Esophagus squamous epithelium (tissue), 5 donors: ENCODE measurements around the gene FBXO38. TPM values are rescaled to one million over a fixed set of nuclear protein-coding genes. Genes with fewer than 3 reads are reported as not detected.
"Not testable (repeated sequence)": the region's sequence is repeated elsewhere in the genome, so short reads cannot be mapped to it uniquely, and the experiment has no call there.

Experiments used
- DNase-seq: peaks from one replicate; lab custom pipeline; 2025; lab: John Stamatoyannopoulos, UW
- H3K27ac ChIP-seq, 4 donors: fragments of 200-600 bp; sonication (generic); one replicate each; pipeline ENCODE4 v1.5.1; 2016 to 2019; ENCODE audit warnings: mild to moderate bottlenecking in 1 of 4
- H3K27me3 ChIP-seq, 4 donors: fragments of 200-600 bp; sonication (generic); 1 replicate in 3 of 4; 2 replicates in 1 of 4; pipeline versions ENCODE4 v1.5.1 to v1.6.0; 2017 to 2021; ENCODE audit warnings: antibody characterized with exemption in 1 of 4
- H3K36me3 ChIP-seq, 3 donors: fragments of 200-600 bp; sonication (generic); one replicate each; pipeline ENCODE4 v1.5.1; 2016 to 2019
- H3K4me1 ChIP-seq, 3 donors: fragments of 200-600 bp; sonication (generic); one replicate each; pipeline ENCODE4 v1.5.1; 2017 to 2019
- H3K4me3 ChIP-seq, 4 donors: fragments of 200-600 bp; sonication (generic); 1 replicate in 3 of 4; 2 replicates in 1 of 4; pipeline ENCODE4 v1.5.1; 2016 to 2019; ENCODE audit warnings: mild to moderate bottlenecking in 2 of 4, moderate library complexity in 1 of 4
- H3K9me3 ChIP-seq, 3 donors: fragments of 200-600 bp; sonication (generic); one replicate each; pipeline ENCODE4 v1.5.1; 2016 to 2019
- CTCF ChIP-seq, 6 experiments: fragments of 450-650 bp in 4 of 6; fragments of 200-600 bp in 2 of 6; sonication (generic) in 2 of 6; IDR thresholded peaks; one replicate each; pipeline ENCODE4 v1.5.1; 2016 to 2019; ENCODE audit warnings: antibody characterized with exemption in 6 of 6, mild to moderate bottlenecking in 4 of 6, moderate library complexity in 4 of 6
- POLR2A ChIP-seq, 4 donors: fragments of 450-650 bp; IDR thresholded peaks; one replicate each; pipeline ENCODE4 v1.6.1; 2017; ENCODE audit warnings: antibody characterized with exemption in 4 of 4, mild to moderate bottlenecking in 4 of 4, moderate library complexity in 3 of 4
- WGBS, 2 donors: methylation state at CpG; one replicate each; pipeline ENCODE4 v1.1.5; 2018; 5-methylcytosine and 5-hydroxymethylcytosine counted together
- intact Hi-C: fragments of 100-400 bp; cut with DNase I; formaldehyde crosslinking; loops from one replicate; pipeline ENCODE4 v1.15.0; 2022
- total RNA-seq, 4 donors: library from RNA; depleted of rRNA; stranded (reverse); fragments of >200 nt; gene quantifications; one replicate each; pipeline ENCODE4 v1.1.0, GENCODE V29; 2016
- donor health status: DM: yes; HTN: yes; CAD: no.

FBXO38 gene
- total RNA-seq, 4 donors from 2014 or later, result 15.0 to 42.0 (median 32.1) TPM

- no peak overlapping the region for H3K4me3 ChIP-seq
- intact Hi-C loops, result no loop called here
- no peaks in the 10 kb centered on the region for H3K27me3 ChIP-seq
- DNase-seq, result no peak
- peak overlapping the region in 2 of 4 donors; percentile 14 to 42 for H3K27ac ChIP-seq
- H3K9me3 ChIP-seq, result no peaks in the 10 kb centered on the region
- TF ChIP-seq CTCF (IDR thresholded peaks at IDR 0.05) (no peak), POLR2A (IDR thresholded peaks at IDR 0.05) (no peak)
- peaks cover 0 to 18% (median 0%) of the 10 kb centered on the region in 3 donors for H3K4me1 ChIP-seq
- 51 to 68% methylated on average over 4 of the region's 4 CpGs for WGBS, 2 donors
- no peaks in the 10 kb centered on the region for H3K36me3 ChIP-seq
Measured at GRCh38 chr5:148465381-148466235, 81.8 kb downstream of the FBXO38 start.

DNA sequence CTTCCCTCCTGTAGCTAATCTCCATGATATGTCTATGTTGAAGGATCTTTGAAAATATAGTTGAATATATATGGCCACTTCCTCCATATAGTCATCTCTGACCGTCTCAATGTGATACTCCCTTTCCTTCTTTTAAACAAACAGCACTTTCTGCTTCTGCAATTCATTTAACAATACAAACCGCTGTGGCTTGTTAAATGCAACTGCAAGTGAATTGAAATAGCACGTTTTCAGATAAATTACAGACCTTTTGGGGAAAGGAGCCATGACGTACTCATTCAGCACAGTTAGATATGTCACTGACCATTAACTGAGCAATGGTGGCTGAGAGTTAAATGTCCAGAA, 82.5 kb downstream of the FBXO38 start:
- no peak for DNase-seq
- intact Hi-C loops, result no loop called here
- Histone ChIP-seq H3K36me3 (no peaks in the 10 kb centered on the region), H3K9me3 (no peaks in the 10 kb centered on the region), H3K4me1 (peaks cover 0 to 18% (median 0%) of the 10 kb centered on the region in 3 donors), H3K27me3 (no peaks in the 10 kb centered on the region), H3K4me3 (no peak overlapping the region), H3K27ac (peak overlapping the region in 2 of 4 donors; percentile 14 to 39)
- no peak for TF ChIP-seq CTCF (IDR thresholded peaks at IDR 0.05)
- TF ChIP-seq POLR2A (IDR thresholded peaks at IDR 0.05), result no peak
- WGBS, 2 donors, result 55% methylated on average over 4 of the region's 4 CpGs

- no peaks in the 10 kb centered on the region for H3K36me3 ChIP-seq
- 89 to 100% methylated on average over 1 of the region's 1 CpG for WGBS, 2 donors
- TF ChIP-seq CTCF (IDR thresholded peaks at IDR 0.05), result no peak
- no peak for TF ChIP-seq POLR2A (IDR thresholded peaks at IDR 0.05)
- DNase-seq, result no peak
- H3K27ac ChIP-seq, result peak overlapping the region in 2 of 4 donors; percentile 66
- no peaks in the 10 kb centered on the region for H3K27me3 ChIP-seq
- H3K4me1 ChIP-seq, result peaks cover 0 to 18% (median 0%) of the 10 kb centered on the region in 3 donors
- intact Hi-C loops, result no loop called here
- no peak overlapping the region for H3K4me3 ChIP-seq
- H3K9me3 ChIP-seq, result no peaks in the 10 kb centered on the region
Measured at GRCh38 chr5:148467958-148468357, 84.2 kb downstream of the FBXO38 start.

DNA sequence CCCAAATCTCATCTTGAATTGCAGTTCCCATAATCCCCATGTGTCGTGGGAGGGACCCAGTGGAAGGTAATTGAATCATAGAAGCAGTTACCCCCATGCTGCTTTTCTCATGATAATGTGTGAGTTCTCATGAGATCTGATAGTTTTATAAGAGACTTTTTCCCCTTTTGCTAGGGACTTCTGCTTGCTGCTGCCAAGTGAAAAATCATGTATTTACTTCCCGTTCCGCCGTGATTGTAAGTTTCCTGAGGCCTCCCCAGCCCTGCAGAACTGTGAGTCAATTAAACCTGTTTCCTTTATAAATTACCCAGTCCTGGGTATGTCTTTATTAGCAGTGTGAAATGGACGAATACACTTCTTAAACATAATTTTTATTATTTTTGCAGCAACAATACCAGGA, 85.0 kb downstream of the FBXO38 start:
- DNase-seq, intact Hi-C loops, H3K4me3 ChIP-seq, H3K27me3 ChIP-seq, H3K36me3 ChIP-seq, H3K9me3 ChIP-seq: not testable (repeated sequence)
- WGBS, 2 donors, result 67 to 77% methylated on average over 5 of the region's 5 CpGs
- H3K27ac ChIP-seq, result peak overlapping the region in 2 of 4 donors; percentile 66
- peaks cover 0 to 18% (median 0%) of the 10 kb centered on the region in 3 donors for H3K4me1 ChIP-seq

GRCh38 chr5:148469501-148469935, 85.8 kb downstream of the FBXO38 start:
- H3K27ac ChIP-seq, result peak overlapping the region in 2 of 4 donors; percentile 66

More at GRCh38 chr5:148469501-148469935, 85.8 kb downstream of the FBXO38 start:
- 50 to 61% methylated on average over 4 of the region's 4 CpGs for WGBS, 2 donors
- Histone ChIP-seq H3K36me3 (no peaks in the 10 kb centered on the region), H3K4me1 (peaks cover 0 to 18% (median 0%) of the 10 kb centered on the region in 3 donors), H3K27me3 (no peaks in the 10 kb centered on the region), H3K9me3 (no peaks in the 10 kb centered on the region), H3K4me3 (no peak overlapping the region)
- intact Hi-C loops, result no loop called here
- no peak for DNase-seq
- TF ChIP-seq CTCF (IDR thresholded peaks at IDR 0.05) (no peak), POLR2A (IDR thresholded peaks at IDR 0.05) (no peak)
